WTC11 (cell line): Measurements from ENCODE around the gene RHOT1. TPM values are rescaled to one million over a fixed set of nuclear protein-coding genes. Genes with fewer than 3 reads are reported as not detected.
"Not testable (repeated sequence)": the region's sequence is repeated elsewhere in the genome, so short reads cannot be mapped to it uniquely, and the experiment has no call there.

Experiments used
- ATAC-seq: fragments of 200-7000 bp; cut with Tn5 transposase; 2 replicates; pipeline ENCODE4 v1.10.0; 2021; ENCODE audit warnings: mild to moderate bottlenecking, moderate library complexity
- CTCF ChIA-PET: fragments of 300-600 bp; sonication (Branson Sonifier 250); formaldehyde crosslinking; loops from one replicate; lab custom pipeline; 2021; ENCODE audit warnings: antibody characterized with exemption; lab: Charles Lee
- POLR2A ChIA-PET: fragments of 350-600 bp; sonication (Branson Sonifier 250); formaldehyde crosslinking; loops from one replicate; lab custom pipeline; 2021; ENCODE audit warnings: antibody characterized with exemption; lab: Charles Lee
- DNase-seq: peaks from one replicate; pipeline ENCODE4 v3.0.0; 2021; ENCODE audit warnings: low spot score
- H3K27ac Mint-ChIP-seq: 2 replicates; pipeline ENCODE4 v1.8.0; 2021; ENCODE audit warnings: mixed read lengths
- H3K27me3 Mint-ChIP-seq: 2 replicates; pipeline ENCODE4 v1.8.0; 2021; ENCODE audit warnings: low read depth, mild to moderate bottlenecking, moderate library complexity, mixed read lengths
- H3K36me3 Mint-ChIP-seq: 2 replicates; pipeline ENCODE4 v1.8.0; 2021; ENCODE audit warnings: mixed read lengths
- H3K4me1 Mint-ChIP-seq: 2 replicates; pipeline ENCODE4 v1.8.0; 2022; ENCODE audit warnings: mixed read lengths
- H3K4me3 Mint-ChIP-seq: 2 replicates; pipeline ENCODE4 v1.8.0; 2021; ENCODE audit warnings: mild to moderate bottlenecking, moderate library complexity, mixed read lengths
- H3K9me3 Mint-ChIP-seq: 2 replicates; pipeline ENCODE4 v1.8.0; 2021; ENCODE audit warnings: mixed read lengths
- CBFB ChIP-seq: sonication (generic); formaldehyde crosslinking; IDR thresholded peaks from 2 replicates; pipeline ENCODE4 v1.8.1; 2022; ENCODE audit warnings: mild to moderate bottlenecking, low read depth, missing genetic modification reagents
- FOXJ3 ChIP-seq: sonication (generic); formaldehyde crosslinking; IDR thresholded peaks from 2 replicates; pipeline ENCODE4 v1.9.0; 2021; ENCODE audit warnings: missing genetic modification reagents, mild to moderate bottlenecking, borderline replicate concordance
- GABPB1 ChIP-seq: sonication (generic); formaldehyde crosslinking; IDR thresholded peaks from 2 replicates; pipeline ENCODE4 v1.8.1; 2023; ENCODE audit warnings: mild to moderate bottlenecking, missing genetic modification reagents
- JAZF1 ChIP-seq: fragments of 250-450 bp; sonication (Bioruptor Pico); IDR thresholded peaks from 2 replicates; pipeline ENCODE4 v1.9.0; 2021; ENCODE audit warnings: moderate library complexity, mild to moderate bottlenecking, inconsistent platforms
- NFATC4 ChIP-seq: fragments of 250-450 bp; sonication (Bioruptor Pico); IDR thresholded peaks from 2 replicates; pipeline ENCODE4 v1.9.0; 2021; ENCODE audit warnings: mild to moderate bottlenecking
- SMAD3 ChIP-seq: sonication (generic); formaldehyde crosslinking; IDR thresholded peaks from 2 replicates; pipeline ENCODE4 v1.8.0; 2022; ENCODE audit warnings: missing genetic modification reagents, mild to moderate bottlenecking, borderline replicate concordance
- SMAD4 ChIP-seq: sonication (generic); formaldehyde crosslinking; IDR thresholded peaks from 2 replicates; pipeline ENCODE4 v1.8.0; 2022; ENCODE audit warnings: mild to moderate bottlenecking, missing genetic modification reagents
- ZNF121 ChIP-seq: sonication (generic); formaldehyde crosslinking; IDR thresholded peaks from 2 replicates; pipeline ENCODE4 v1.8.0; 2023; ENCODE audit warnings: missing genetic modification reagents
- ZNF423 ChIP-seq: fragments of 250-450 bp; sonication (Bioruptor Pico); IDR thresholded peaks from 2 replicates; pipeline ENCODE4 v2.1.2; 2022; ENCODE audit warnings: mild to moderate bottlenecking, moderate library complexity
- total RNA-seq: library from RNA; stranded (reverse); gene quantifications from 3 replicates; pipeline ENCODE4 v1.2.3, GENCODE V29; 2021
- TF ChIP-seq, protein P1 (sequence below): sonication (generic); formaldehyde crosslinking; IDR thresholded peaks from 2 replicates; pipeline ENCODE4 v1.8.1; 2023; ENCODE audit warnings: mild to moderate bottlenecking, moderate library complexity, missing genetic modification reagents
- TF ChIP-seq, protein P2 (sequence below): fragments of 250-450 bp; sonication (Bioruptor Pico); IDR thresholded peaks from 2 replicates; pipeline ENCODE4 v2.1.2; 2022; ENCODE audit warnings: mild to moderate bottlenecking, moderate library complexity
- TF ChIP-seq, protein P3 (sequence below): sonication (generic); formaldehyde crosslinking; IDR thresholded peaks from 2 replicates; pipeline ENCODE4 v1.8.1; 2022; ENCODE audit warnings: mild to moderate bottlenecking, missing genetic modification reagents, moderate library complexity, borderline replicate concordance
- TF ChIP-seq, protein P4 (sequence below): sonication (generic); formaldehyde crosslinking; IDR thresholded peaks from 2 replicates; pipeline ENCODE4 v1.8.1; 2022; ENCODE audit warnings: mild to moderate bottlenecking, moderate library complexity, missing genetic modification reagents
- TF ChIP-seq, protein P5 (sequence below): fragments of 250-450 bp; sonication (Bioruptor Pico); IDR thresholded peaks from 2 replicates; pipeline ENCODE4 v1.9.0; 2021; ENCODE audit warnings: moderate library complexity, mild to moderate bottlenecking, inconsistent platforms, borderline replicate concordance

RHOT1 gene
- total RNA-seq, 1 experiment from 2014 or later = 28.9 TPM

DNA sequence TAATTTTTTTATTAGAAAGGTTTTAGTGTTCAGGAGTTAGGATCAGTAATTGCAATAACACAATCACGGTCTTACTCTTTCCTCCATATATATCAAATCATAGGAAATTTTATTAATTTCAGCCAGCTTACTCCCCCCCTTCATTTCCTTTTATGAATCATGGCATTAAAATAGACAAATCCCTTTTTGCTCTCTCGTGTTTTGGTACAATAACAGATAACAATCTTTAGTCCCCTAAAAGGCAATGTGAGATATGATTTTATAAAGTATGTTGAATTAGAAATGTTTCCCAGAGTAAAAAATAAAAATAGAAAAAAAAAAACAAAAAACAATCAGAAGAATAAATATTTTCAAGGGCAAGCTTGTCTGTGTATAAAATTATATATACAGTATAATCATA is 42.6 kb upstream of the RHOT1 start:
- CTCF ChIA-PET = interaction anchor here (1.1 to 1.7 kb wide), 2 partner anchors 12 to 93 kb away, joined by 3 to 5 read pairs; partner anchors contain the start of gene LRRC37B

DNA sequence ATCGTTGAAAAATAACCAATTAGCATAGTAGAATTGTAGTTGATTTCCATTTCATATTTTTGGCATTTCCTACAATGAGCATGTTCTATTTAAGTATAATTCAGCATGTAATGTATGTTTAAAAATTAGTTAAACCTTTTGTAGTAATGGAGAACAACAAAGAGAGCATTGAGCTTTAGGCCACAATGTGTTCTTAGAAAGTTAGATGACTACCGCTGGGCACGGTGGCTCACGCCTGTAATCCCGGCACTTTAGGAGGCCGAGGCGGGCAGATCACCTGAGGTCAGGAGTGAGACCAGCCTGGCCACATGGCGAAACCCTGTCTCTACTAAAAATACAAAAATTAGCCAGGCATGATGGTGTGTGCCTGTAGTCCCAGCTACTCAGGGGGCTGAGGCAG is 42.0 kb upstream of the RHOT1 start:
- H3K36me3 Mint-ChIP-seq, H3K9me3 Mint-ChIP-seq, H3K4me3 Mint-ChIP-seq, POLR2A ChIA-PET, H3K27ac Mint-ChIP-seq, H3K27me3 Mint-ChIP-seq, ATAC-seq, DNase-seq: not testable (repeated sequence)
- CTCF ChIA-PET = interaction anchor here (1.1 to 1.7 kb wide), 2 partner anchors 11 to 94 kb away, joined by 3 to 5 read pairs; partner anchors contain the start of gene LRRC37B
- peaks cover 15% of the 10 kb centered on the region for H3K4me1 Mint-ChIP-seq

More for the DNA sequence above, 42.6 kb upstream of the RHOT1 start:
- no peak for ATAC-seq
- Mint-ChIP-seq H3K4me1 (peaks cover 15% of the 10 kb centered on the region), H3K36me3 (peaks cover 4% of the 10 kb centered on the region; the same call in 1 of the 2 replicates), H3K4me3 (no peak overlapping the region), H3K9me3 (no peaks in the 10 kb centered on the region), H3K27ac (no peak overlapping the region), H3K27me3 (no peaks in the 10 kb centered on the region)
- DNase-seq = no peak
- POLR2A ChIA-PET = no interaction called here
- TF ChIP-seq ZNF121 (CRISPR knock-in tag) = no peak
- TF ChIP-seq, protein P1, sequence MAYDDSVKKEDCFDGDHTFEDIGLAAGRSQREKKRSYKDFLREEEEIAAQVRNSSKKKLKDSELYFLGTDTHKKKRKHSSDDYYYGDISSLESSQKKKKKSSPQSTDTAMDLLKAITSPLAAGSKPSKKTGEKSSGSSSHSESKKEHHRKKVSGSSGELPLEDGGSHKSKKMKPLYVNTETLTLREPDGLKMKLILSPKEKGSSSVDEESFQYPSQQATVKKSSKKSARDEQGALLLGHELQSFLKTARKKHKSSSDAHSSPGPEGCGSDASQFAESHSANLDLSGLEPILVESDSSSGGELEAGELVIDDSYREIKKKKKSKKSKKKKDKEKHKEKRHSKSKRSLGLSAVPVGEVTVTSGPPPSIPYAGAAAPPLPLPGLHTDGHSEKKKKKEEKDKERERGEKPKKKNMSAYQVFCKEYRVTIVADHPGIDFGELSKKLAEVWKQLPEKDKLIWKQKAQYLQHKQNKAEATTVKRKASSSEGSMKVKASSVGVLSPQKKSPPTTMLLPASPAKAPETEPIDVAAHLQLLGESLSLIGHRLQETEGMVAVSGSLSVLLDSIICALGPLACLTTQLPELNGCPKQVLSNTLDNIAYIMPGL (CRISPR knock-in tag) = no peak
- TF ChIP-seq, protein P2, sequence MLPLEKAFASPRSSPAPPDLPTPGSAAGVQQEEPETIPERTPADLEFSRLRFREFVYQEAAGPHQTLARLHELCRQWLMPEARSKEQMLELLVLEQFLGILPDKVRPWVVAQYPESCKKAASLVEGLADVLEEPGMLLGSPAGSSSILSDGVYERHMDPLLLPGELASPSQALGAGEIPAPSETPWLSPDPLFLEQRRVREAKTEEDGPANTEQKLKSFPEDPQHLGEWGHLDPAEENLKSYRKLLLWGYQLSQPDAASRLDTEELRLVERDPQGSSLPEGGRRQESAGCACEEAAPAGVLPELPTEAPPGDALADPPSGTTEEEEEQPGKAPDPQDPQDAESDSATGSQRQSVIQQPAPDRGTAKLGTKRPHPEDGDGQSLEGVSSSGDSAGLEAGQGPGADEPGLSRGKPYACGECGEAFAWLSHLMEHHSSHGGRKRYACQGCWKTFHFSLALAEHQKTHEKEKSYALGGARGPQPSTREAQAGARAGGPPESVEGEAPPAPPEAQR (CRISPR knock-in tag) = no peak
- TF ChIP-seq, protein P3, sequence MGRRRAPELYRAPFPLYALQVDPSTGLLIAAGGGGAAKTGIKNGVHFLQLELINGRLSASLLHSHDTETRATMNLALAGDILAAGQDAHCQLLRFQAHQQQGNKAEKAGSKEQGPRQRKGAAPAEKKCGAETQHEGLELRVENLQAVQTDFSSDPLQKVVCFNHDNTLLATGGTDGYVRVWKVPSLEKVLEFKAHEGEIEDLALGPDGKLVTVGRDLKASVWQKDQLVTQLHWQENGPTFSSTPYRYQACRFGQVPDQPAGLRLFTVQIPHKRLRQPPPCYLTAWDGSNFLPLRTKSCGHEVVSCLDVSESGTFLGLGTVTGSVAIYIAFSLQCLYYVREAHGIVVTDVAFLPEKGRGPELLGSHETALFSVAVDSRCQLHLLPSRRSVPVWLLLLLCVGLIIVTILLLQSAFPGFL (CRISPR knock-in tag) = no peak
- TF ChIP-seq JAZF1 (CRISPR knock-in tag) = no peak
- no peak for TF ChIP-seq CBFB (CRISPR knock-in tag)

DNA sequence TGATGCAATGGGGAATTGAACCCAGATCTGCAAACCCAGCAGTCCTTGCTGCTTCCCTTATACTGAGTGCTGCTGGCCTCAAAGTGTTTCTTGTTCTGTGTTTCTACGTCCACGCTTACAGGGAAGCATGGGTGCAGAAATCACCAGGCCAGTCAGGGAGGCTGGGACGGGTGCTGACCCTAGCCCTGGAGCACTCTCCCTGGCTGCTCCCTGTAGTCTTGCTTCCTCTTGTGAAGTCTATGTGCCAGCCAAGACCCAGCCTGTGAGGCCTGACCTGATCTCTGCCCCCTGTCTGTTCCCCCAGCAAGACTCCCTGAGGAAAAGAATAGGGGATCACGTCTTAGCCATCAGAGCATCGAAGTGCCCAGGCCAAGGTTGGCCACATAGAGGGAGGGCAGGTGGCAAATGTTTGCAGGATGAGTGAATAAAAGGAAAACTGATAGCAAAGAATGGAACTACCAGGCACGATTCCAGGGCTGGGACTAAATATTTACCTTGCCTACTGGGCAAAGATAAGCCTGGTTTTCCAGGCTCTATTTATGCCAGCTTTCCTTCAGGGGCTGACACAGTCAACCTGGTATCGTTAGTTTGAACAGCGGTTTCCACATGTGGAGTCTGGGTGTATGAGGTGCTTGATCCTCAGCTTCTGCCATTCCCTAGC is 41.2 kb upstream of the RHOT1 start:
- H3K36me3 Mint-ChIP-seq = peaks cover 4% of the 10 kb centered on the region; the same call in 1 of the 2 replicates
- TF ChIP-seq NFATC4 (CRISPR knock-in tag) (no peak), SMAD3 (CRISPR knock-in tag) (no peak), GABPB1 (CRISPR knock-in tag) (no peak), ZNF121 (CRISPR knock-in tag) (no peak), SMAD4 (no peak), FOXJ3 (CRISPR knock-in tag) (no peak), ZNF423 (CRISPR knock-in tag) (no peak)
- TF ChIP-seq, protein P4, sequence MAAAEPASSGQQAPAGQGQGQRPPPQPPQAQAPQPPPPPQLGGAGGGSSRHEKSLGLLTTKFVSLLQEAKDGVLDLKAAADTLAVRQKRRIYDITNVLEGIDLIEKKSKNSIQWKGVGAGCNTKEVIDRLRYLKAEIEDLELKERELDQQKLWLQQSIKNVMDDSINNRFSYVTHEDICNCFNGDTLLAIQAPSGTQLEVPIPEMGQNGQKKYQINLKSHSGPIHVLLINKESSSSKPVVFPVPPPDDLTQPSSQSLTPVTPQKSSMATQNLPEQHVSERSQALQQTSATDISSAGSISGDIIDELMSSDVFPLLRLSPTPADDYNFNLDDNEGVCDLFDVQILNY (CRISPR knock-in tag) = no peak
- TF ChIP-seq, protein P5, sequence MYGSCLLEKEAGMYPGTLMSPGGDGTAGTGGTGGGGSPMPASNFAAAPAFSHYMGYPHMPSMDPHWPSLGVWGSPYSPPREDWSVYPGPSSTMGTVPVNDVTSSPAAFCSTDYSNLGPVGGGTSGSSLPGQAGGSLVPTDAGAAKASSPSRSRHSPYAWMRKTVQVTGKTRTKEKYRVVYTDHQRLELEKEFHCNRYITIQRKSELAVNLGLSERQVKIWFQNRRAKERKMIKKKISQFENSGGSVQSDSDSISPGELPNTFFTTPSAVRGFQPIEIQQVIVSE (CRISPR knock-in tag) = no peak
- TF ChIP-seq, all 79 proteins: peak for 0
- Mint-ChIP-seq H3K27ac (no peak overlapping the region), H3K9me3 (no peaks in the 10 kb centered on the region), H3K27me3 (no peaks in the 10 kb centered on the region), H3K4me1 (peaks cover 15% of the 10 kb centered on the region), H3K4me3 (no peak overlapping the region)
- DNase-seq (no peak), ATAC-seq (no peak; the same call in 1 of the 2 replicates)
- ChIA-PET POLR2A (interaction anchor here (0.8 kb wide), 1 partner anchor 10 kb away, joined by 3 read pairs; no protein-coding TSS in a partner anchor), CTCF (interaction anchor here (0.8 to 1.7 kb wide), 3 partner anchors 10 to 94 kb away, joined by 3 to 5 read pairs (median 4); partner anchors contain the start of gene LRRC37B)
